WTC11 (cell line): ENCODE results near the gene LRRC58. TPM values are rescaled to one million over a fixed set of nuclear protein-coding genes. Genes with fewer than 3 reads are reported as not detected.

Experiments
- ARID4B ChIP-seq: sonication (generic); formaldehyde crosslinking; IDR thresholded peaks from 2 replicates; pipeline ENCODE4 v1.8.0; 2023; ENCODE audit warnings: missing genetic modification reagents, mild to moderate bottlenecking, borderline replicate concordance
- E2F4 ChIP-seq: sonication (generic); formaldehyde crosslinking; IDR thresholded peaks from 2 replicates; pipeline ENCODE4 v1.8.1; 2022; ENCODE audit warnings: low read depth, mild to moderate bottlenecking, moderate library complexity, missing genetic modification reagents, borderline replicate concordance
- E2F5 ChIP-seq: sonication (generic); formaldehyde crosslinking; IDR thresholded peaks from 2 replicates; pipeline ENCODE4 v1.8.1; 2022; ENCODE audit warnings: mild to moderate bottlenecking, moderate library complexity, missing genetic modification reagents
- ERG ChIP-seq: fragments of 250-450 bp; sonication (Bioruptor Pico); IDR thresholded peaks from 2 replicates; pipeline ENCODE4 v1.8.0; 2021; ENCODE audit warnings: mild to moderate bottlenecking
- GRHL2 ChIP-seq: fragments of 250-450 bp; sonication (Bioruptor Pico); IDR thresholded peaks from 2 replicates; pipeline ENCODE4 v1.8.0; 2022; ENCODE audit warnings: mild to moderate bottlenecking, moderate library complexity; ENCODE audit not compliant: insufficient replicate concordance, severe bottlenecking
- GTF2I ChIP-seq: fragments of 250-450 bp; sonication (Bioruptor Pico); conservative IDR thresholded peaks from 2 replicates; pipeline ENCODE4 v1.4.0; 2021; ENCODE audit warnings: mild to moderate bottlenecking
- HMGXB4 ChIP-seq: sonication (generic); formaldehyde crosslinking; IDR thresholded peaks from 2 replicates; pipeline ENCODE4 v1.8.1; 2023; ENCODE audit warnings: mild to moderate bottlenecking, moderate library complexity, missing genetic modification reagents
- KAT7 ChIP-seq: sonication (generic); formaldehyde crosslinking; IDR thresholded peaks from 2 replicates; pipeline ENCODE4 v1.8.1; 2023; ENCODE audit warnings: missing genetic modification reagents, mild to moderate bottlenecking, borderline replicate concordance
- NFE2L1 ChIP-seq: sonication (generic); formaldehyde crosslinking; IDR thresholded peaks from 2 replicates; pipeline ENCODE4 v1.8.1; 2023; ENCODE audit warnings: missing genetic modification reagents
- OVOL2 ChIP-seq: fragments of 250-450 bp; sonication (Bioruptor Pico); IDR thresholded peaks from 2 replicates; pipeline ENCODE4 v1.9.0; 2021; ENCODE audit warnings: mild to moderate bottlenecking, borderline replicate concordance
- PRRX2 ChIP-seq: fragments of 250-450 bp; sonication (Bioruptor Pico); IDR thresholded peaks from 2 replicates; pipeline ENCODE4 v1.8.0; 2021; ENCODE audit warnings: mild to moderate bottlenecking
- STAT6 ChIP-seq: sonication (generic); formaldehyde crosslinking; conservative IDR thresholded peaks from 2 replicates; pipeline ENCODE4 v1.8.1; 2023; ENCODE audit warnings: mild to moderate bottlenecking, low read depth, missing genetic modification reagents, moderate library complexity
- TP53 ChIP-seq: sonication (generic); formaldehyde crosslinking; IDR thresholded peaks from 2 replicates; pipeline ENCODE4 v1.8.1; 2023; ENCODE audit warnings: mild to moderate bottlenecking, missing genetic modification reagents
- ZMAT4 ChIP-seq: fragments of 250-450 bp; sonication (Bioruptor Pico); IDR thresholded peaks from 2 replicates; pipeline ENCODE4 v1.9.0; 2021; ENCODE audit warnings: mild to moderate bottlenecking
- ZNF232 ChIP-seq: sonication (generic); formaldehyde crosslinking; IDR thresholded peaks from 2 replicates; pipeline ENCODE4 v1.8.0; 2022; ENCODE audit warnings: mild to moderate bottlenecking, missing genetic modification reagents
- ZNF281 ChIP-seq: sonication (generic); formaldehyde crosslinking; IDR thresholded peaks from 2 replicates; pipeline ENCODE4 v1.8.0; 2023; ENCODE audit warnings: mild to moderate bottlenecking, missing genetic modification reagents
- ZNF423 ChIP-seq: fragments of 250-450 bp; sonication (Bioruptor Pico); IDR thresholded peaks from 2 replicates; pipeline ENCODE4 v2.1.2; 2022; ENCODE audit warnings: mild to moderate bottlenecking, moderate library complexity
- ZNF425 ChIP-seq: fragments of 250-450 bp; sonication (Bioruptor Pico); conservative IDR thresholded peaks from 2 replicates; pipeline ENCODE4 v1.9.0; 2021; ENCODE audit warnings: mild to moderate bottlenecking
- total RNA-seq: library from RNA; stranded (reverse); gene quantifications from 3 replicates; pipeline ENCODE4 v1.2.3, GENCODE V29; 2021

The LRRC58 gene
- total RNA-seq, 1 experiment from 2014 or later, result 15.1 TPM

GRCh38 chr3:120348991-120349854 lies at the start of gene LRRC58 (continued):
- TF ChIP-seq E2F4 (CRISPR knock-in tag) (peak; percentile 89), E2F5 (peak; percentile 92), ZNF281 (0 out of 2 replicates have a peak, but pooled peaks have one; percentile 36), GTF2I (no peak), ZMAT4 (no peak), TP53 (CRISPR knock-in tag) (peak; percentile 47; the same call in 1 of the 2 replicates), PRRX2 (CRISPR knock-in tag) (no peak; the same call in 1 of the 2 replicates), ERG (CRISPR knock-in tag) (no peak), KAT7 (peak; percentile 52; the same call in 1 of the 2 replicates), ZNF423 (no peak; the same call in 1 of the 2 replicates), GRHL2 (CRISPR knock-in tag) (no peak), ZNF232 (CRISPR knock-in tag) (peak; percentile 90), STAT6 (CRISPR knock-in tag) (no peak), HMGXB4 (CRISPR knock-in tag) (peak; percentile 99), OVOL2 (no peak), ARID4B (CRISPR knock-in tag) (no peak), NFE2L1 (CRISPR knock-in tag) (peak; percentile 67), ZNF425 (CRISPR knock-in tag) (no peak)
